Uterus (tissue), 2 donors: ENCODE results near the gene LRRC8B.

Experiments
- CTCF ChIP-seq, 4 experiments: fragments of 200-600 bp in 2 of 4; fragments of 450-650 bp in 2 of 4; sonication (generic) in 2 of 4; IDR thresholded peaks; one replicate each; pipeline ENCODE4 v1.5.1; 2016 to 2019; ENCODE audit warnings: antibody characterized with exemption in 4 of 4, mild to moderate bottlenecking in 2 of 4, moderate library complexity in 1 of 4
- POLR2A ChIP-seq, 2 donors: fragments of 450-650 bp; IDR thresholded peaks; one replicate each; pipeline ENCODE4 v1.6.1; 2016; ENCODE audit warnings: antibody characterized with exemption in 2 of 2, mild to moderate bottlenecking in 1 of 2, moderate library complexity in 1 of 2

- TF ChIP-seq POLR2A (IDR thresholded peaks at IDR 0.05), result no peak
- TF ChIP-seq CTCF (IDR thresholded peaks at IDR 0.05), result no peak
These were observed 63.1 kb downstream of the LRRC8B start for GRCh38 chr1:89587729-89588161.
